MM.1S (cell line): ENCODE data around the gene FBXL19.

ENCODE experiments used
- DNase-seq: peaks from one replicate; pipeline ENCODE4 v3.0.0-alpha.2; 2015
- H2AFZ ChIP-seq: fragments of 300-600 bp; sonication (generic); 2 replicates; pipeline ENCODE4 v1.6.0; 2016; ENCODE audit warnings: antibody characterized with exemption, low read length
- H3F3A ChIP-seq: fragments of 300-600 bp; sonication (generic); 2 replicates; pipeline ENCODE4 v1.6.1; 2016; ENCODE audit warnings: mild to moderate bottlenecking, antibody characterized with exemption, low read length, moderate library complexity, mixed read lengths; ENCODE audit not compliant: insufficient read depth
- H3K27ac ChIP-seq: fragments of 300-600 bp; sonication (generic); 2 replicates; pipeline ENCODE4 v1.5.1; 2016; ENCODE audit warnings: mild to moderate bottlenecking, low read length
- H3K27me3 ChIP-seq: fragments of 300-600 bp; sonication (generic); replicated peaks from 2 replicates; pipeline ENCODE4 v1.6.0; 2016; ENCODE audit warnings: low read length; ENCODE audit not compliant: insufficient read depth
- H3K36me3 ChIP-seq: fragments of 300-600 bp; sonication (generic); replicated peaks from 2 replicates; pipeline ENCODE4 v1.6.1; 2016; ENCODE audit warnings: mild to moderate bottlenecking, low read length, mixed read lengths; ENCODE audit not compliant: insufficient read depth
- H3K4me1 ChIP-seq: fragments of 300-600 bp; sonication (generic); 2 replicates; pipeline ENCODE4 v1.6.1; 2016; ENCODE audit warnings: low read length, mixed read lengths
- H3K4me2 ChIP-seq: fragments of 300-600 bp; sonication (generic); 2 replicates; pipeline ENCODE4 v1.6.0; 2016; ENCODE audit warnings: low read depth, low read length
- H3K4me3 ChIP-seq: fragments of 300-600 bp; sonication (generic); 2 replicates; pipeline ENCODE4 v1.5.1; 2016; ENCODE audit warnings: low read length, mixed read lengths
- H3K79me2 ChIP-seq: fragments of 300-600 bp; sonication (generic); 2 replicates; pipeline ENCODE4 v1.6.1; 2016; ENCODE audit warnings: mixed run types, low read length, mixed read lengths
- H3K9ac ChIP-seq: fragments of 300-600 bp; sonication (generic); 2 replicates; pipeline ENCODE4 v1.6.1; 2016; ENCODE audit warnings: low read length, mixed read lengths
- H3K9me2 ChIP-seq: fragments of 300-600 bp; sonication (generic); replicated peaks from 2 replicates; pipeline ENCODE4 v1.6.1; 2016; ENCODE audit warnings: mild to moderate bottlenecking, low read length, mixed read lengths; ENCODE audit not compliant: insufficient read depth
- H3K9me3 ChIP-seq: fragments of 300-600 bp; sonication (generic); replicated peaks from 2 replicates; pipeline ENCODE4 v1.6.1; 2016; ENCODE audit warnings: mild to moderate bottlenecking, low read length, mixed read lengths; ENCODE audit not compliant: insufficient read depth
- H4K20me1 ChIP-seq: fragments of 300-600 bp; sonication (generic); 2 replicates; pipeline ENCODE4 v1.6.1; 2016; ENCODE audit warnings: mild to moderate bottlenecking, low read length, moderate library complexity, mixed read lengths; ENCODE audit not compliant: insufficient read depth
- EZH2 ChIP-seq: fragments of 300-600 bp; sonication (generic); optimal IDR thresholded peaks from 2 replicates; pipeline ENCODE3; 2017; ENCODE audit warnings: low read depth, mild to moderate bottlenecking, antibody characterized with exemption, low read length, mixed read lengths
- EZH2phosphoT487 ChIP-seq: fragments of 300-600 bp; sonication (generic); IDR thresholded peaks from 2 replicates; pipeline ENCODE4 v1.6.1; 2018; ENCODE audit warnings: antibody characterized with exemption, low read length
- TF ChIP-seq, protein P1 (sequence below): fragments of 300-600 bp; sonication (generic); IDR thresholded peaks from 2 replicates; pipeline ENCODE4 v1.5.1; 2016; ENCODE audit warnings: antibody characterized with exemption, low read length, mixed read lengths

The FBXL19 gene

DNA sequence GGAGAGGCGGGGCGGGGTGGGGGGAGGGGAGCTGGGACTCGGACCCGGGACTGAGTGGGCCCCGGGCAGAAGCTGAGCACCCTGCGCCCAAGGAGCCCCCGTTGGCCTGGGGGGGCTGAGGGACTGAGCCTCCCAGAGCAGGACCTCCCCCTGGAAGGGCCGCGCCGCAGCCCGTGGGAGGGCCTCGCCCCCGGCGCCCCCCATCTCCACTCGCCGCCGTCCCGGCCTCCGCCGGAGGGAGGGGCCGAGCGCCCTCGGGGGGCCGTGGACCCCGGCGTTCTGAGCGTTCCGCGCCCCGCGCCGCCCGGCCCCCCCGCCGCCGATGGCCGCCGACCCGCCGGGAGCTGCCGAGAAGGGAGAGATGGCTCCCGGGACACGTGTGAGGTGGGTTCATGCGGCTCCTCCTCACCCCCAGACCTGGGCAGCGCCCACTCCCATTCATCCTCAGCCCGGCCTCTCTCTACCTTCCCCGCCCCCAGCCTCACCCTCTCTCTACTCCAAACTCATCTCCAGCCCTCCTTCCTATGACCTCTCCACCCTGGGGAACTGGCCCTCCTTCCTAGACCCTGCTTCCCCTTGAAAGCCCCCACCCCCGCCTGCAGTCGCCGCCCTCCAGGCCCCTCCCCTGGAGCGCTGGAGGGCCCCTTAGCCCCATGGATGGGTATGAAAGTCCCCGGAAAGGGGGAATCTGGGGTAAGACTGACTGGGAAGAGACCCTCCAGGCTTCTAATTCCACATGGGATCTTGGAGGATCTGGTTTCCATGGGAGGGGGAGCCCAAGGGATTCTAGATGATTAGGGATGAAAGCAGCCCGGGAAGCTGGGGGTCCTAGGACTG, 922 bp downstream of the FBXL19 start:
- no peak overlapping the region for H2AFZ ChIP-seq
- H3K9ac ChIP-seq: no peak overlapping the region
- H3K36me3 ChIP-seq: no peaks in the 10 kb centered on the region
- no peak overlapping the region; the same call in 1 of the 2 replicates for H3K4me2 ChIP-seq
- H3K9me3 ChIP-seq: no peaks in the 10 kb centered on the region
- no peak for DNase-seq
- TF ChIP-seq EZH2phosphoT487: no peak
- TF ChIP-seq, protein P1, sequence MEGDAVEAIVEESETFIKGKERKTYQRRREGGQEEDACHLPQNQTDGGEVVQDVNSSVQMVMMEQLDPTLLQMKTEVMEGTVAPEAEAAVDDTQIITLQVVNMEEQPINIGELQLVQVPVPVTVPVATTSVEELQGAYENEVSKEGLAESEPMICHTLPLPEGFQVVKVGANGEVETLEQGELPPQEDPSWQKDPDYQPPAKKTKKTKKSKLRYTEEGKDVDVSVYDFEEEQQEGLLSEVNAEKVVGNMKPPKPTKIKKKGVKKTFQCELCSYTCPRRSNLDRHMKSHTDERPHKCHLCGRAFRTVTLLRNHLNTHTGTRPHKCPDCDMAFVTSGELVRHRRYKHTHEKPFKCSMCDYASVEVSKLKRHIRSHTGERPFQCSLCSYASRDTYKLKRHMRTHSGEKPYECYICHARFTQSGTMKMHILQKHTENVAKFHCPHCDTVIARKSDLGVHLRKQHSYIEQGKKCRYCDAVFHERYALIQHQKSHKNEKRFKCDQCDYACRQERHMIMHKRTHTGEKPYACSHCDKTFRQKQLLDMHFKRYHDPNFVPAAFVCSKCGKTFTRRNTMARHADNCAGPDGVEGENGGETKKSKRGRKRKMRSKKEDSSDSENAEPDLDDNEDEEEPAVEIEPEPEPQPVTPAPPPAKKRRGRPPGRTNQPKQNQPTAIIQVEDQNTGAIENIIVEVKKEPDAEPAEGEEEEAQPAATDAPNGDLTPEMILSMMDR: no peak
- TF ChIP-seq EZH2: no peak
- H4K20me1 ChIP-seq: no peaks in the 10 kb centered on the region
- H3K27me3 ChIP-seq: no peaks in the 10 kb centered on the region
- H3K4me3 ChIP-seq: no peak overlapping the region
- H3K79me2 ChIP-seq: peaks cover 3% of the 10 kb centered on the region; the same call in 1 of the 2 replicates
- H3K4me1 ChIP-seq: 0 out of 2 replicates have a peak, but pooled peaks cover 6% of the 10 kb centered on the region
- peaks cover 3% of the 10 kb centered on the region; the same call in 1 of the 2 replicates for H3F3A ChIP-seq
- H3K27ac ChIP-seq: no peak overlapping the region
- H3K9me2 ChIP-seq: no peaks in the 10 kb centered on the region

DNA sequence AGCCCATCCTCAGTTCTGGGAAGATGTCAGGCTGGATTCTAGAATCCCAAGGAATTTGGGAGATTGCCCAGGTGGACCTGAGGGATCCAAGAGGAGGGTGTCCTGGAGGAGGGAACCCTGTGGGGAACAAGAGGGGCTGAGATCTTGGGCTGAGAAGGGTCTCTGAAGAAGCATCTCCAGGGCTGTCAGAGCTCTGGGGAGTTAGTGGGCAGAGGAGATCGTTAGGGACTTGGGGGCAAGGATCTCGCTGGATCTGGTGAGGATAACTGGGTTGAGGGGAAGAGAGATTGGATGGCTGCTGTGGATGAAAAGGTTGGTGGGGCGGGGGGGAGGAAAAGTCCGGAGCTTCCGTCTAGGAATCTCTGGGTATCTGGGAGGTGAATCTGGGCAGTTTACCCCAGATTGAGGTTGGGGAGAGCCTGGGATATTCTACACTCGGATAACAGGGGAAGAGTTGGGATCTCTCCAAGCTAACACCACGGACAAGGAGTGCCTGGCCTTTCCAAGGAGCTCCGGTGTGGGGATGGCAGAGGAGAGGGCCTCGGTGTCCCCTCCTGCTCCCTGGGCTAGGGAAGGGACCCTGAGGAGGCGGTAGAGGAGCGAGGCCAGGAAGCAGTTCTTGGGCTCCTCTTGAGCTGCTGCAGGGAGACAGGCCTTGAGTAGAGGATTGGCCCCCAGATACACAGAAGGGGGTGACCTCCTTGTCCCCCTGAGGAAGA, 1.7 kb downstream of the FBXL19 start:
- H3K4me3 ChIP-seq: no peak overlapping the region
- H3K4me1 ChIP-seq: 0 out of 2 replicates have a peak, but pooled peaks cover 6% of the 10 kb centered on the region
- H3K79me2 ChIP-seq: peaks cover 3% of the 10 kb centered on the region; the same call in 1 of the 2 replicates

DNA sequence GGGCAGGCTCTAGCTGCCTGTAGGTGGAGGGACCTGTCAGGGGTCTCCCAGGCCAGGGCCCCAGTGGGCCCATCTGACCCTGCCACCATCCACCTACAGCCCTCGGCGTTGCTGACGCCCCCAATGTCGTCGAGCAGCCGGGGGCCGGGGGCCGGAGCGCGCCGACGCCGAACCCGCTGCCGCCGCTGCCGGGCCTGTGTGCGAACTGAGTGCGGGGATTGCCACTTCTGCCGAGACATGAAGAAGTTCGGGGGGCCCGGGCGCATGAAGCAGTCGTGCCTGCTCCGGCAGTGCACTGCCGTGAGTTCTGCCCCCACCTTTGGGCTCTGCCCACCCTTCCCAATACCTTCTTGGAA, 2.2 kb downstream of the FBXL19 start:
- TF ChIP-seq, protein P1: no peak
- no peak for TF ChIP-seq EZH2phosphoT487
- no peak for TF ChIP-seq EZH2
- Histone ChIP-seq H3K4me1 (0 out of 2 replicates have a peak, but pooled peaks cover 6% of the 10 kb centered on the region), H3K9me3 (no peaks in the 10 kb centered on the region), H3K4me3 (no peak overlapping the region), H3K9ac (no peak overlapping the region), H3K36me3 (no peaks in the 10 kb centered on the region), H3F3A (peaks cover 3% of the 10 kb centered on the region; the same call in 1 of the 2 replicates), H3K27ac (no peak overlapping the region), H3K4me2 (no peak overlapping the region), H4K20me1 (no peaks in the 10 kb centered on the region), H3K79me2 (peaks cover 3% of the 10 kb centered on the region; the same call in 1 of the 2 replicates), H2AFZ (no peak overlapping the region), H3K27me3 (no peaks in the 10 kb centered on the region), H3K9me2 (no peaks in the 10 kb centered on the region)
- DNase-seq: no peak

More for the DNA sequence above, 1.7 kb downstream of the FBXL19 start:
- peaks cover 3% of the 10 kb centered on the region; the same call in 1 of the 2 replicates for H3F3A ChIP-seq
- no peak overlapping the region for H3K27ac ChIP-seq
- H4K20me1 ChIP-seq: no peaks in the 10 kb centered on the region
- TF ChIP-seq EZH2: no peak
- no peak for TF ChIP-seq EZH2phosphoT487
- TF ChIP-seq, protein P1: no peak
- no peak overlapping the region for H2AFZ ChIP-seq
- H3K9me3 ChIP-seq: no peaks in the 10 kb centered on the region
- no peaks in the 10 kb centered on the region for H3K27me3 ChIP-seq
- H3K9me2 ChIP-seq: no peaks in the 10 kb centered on the region
- H3K4me2 ChIP-seq: no peak overlapping the region
- no peaks in the 10 kb centered on the region for H3K36me3 ChIP-seq
- no peak overlapping the region for H3K9ac ChIP-seq
- DNase-seq: no peak
